H1 (cell line): ENCODE results near the gene BRD9. TPM values are rescaled to one million over a fixed set of nuclear protein-coding genes. Genes with fewer than 3 reads are reported as not detected.

ENCODE experiments used
- CTCF ChIA-PET: fragments of 300-600 bp; sonication (Branson Sonifier 250); formaldehyde crosslinking; loops from one replicate; lab custom pipeline; 2021; ENCODE audit not compliant: partially characterized antibody; lab: Charles Lee
- POLR2A ChIA-PET: fragments of 300-600 bp; sonication (Branson Sonifier 250); formaldehyde crosslinking; loops from one replicate; lab custom pipeline; 2021; ENCODE audit warnings: inconsistent platforms; ENCODE audit not compliant: partially characterized antibody; lab: Charles Lee
- DNase-seq, 2 experiments: peaks; one replicate each; pipeline versions ENCODE4 v3.0.0 to v3.0.0-alpha.2; 2010 to 2022; ENCODE audit warnings: low spot score in 2 of 2, low read depth in 1 of 2, mixed read lengths in 1 of 2
- FAIRE-seq: peaks from 2 replicates; lab custom pipeline; 2011; peaks lifted over from hg19 to GRCh38; lab: Jason Lieb, UNC
- H2AFZ ChIP-seq: 2 replicates; pipeline ENCODE4 v1.8.1; 2012; ENCODE audit warnings: low read length, inconsistent platforms
- H2AK5ac ChIP-seq: 2 replicates; pipeline ENCODE4 v1.6.1; 2013; ENCODE audit warnings: low read depth, low read length
- H2BK120ac ChIP-seq: replicated peaks from 2 replicates; pipeline ENCODE3; 2013; ENCODE audit warnings: low read depth, low read length, inconsistent platforms
- H2BK12ac ChIP-seq: 2 replicates; pipeline ENCODE4 v1.6.1; 2013; ENCODE audit warnings: low read depth, low read length
- H2BK15ac ChIP-seq: 2 replicates; pipeline ENCODE4 v1.6.1; 2013; ENCODE audit warnings: low read length
- H2BK20ac ChIP-seq: 2 replicates; pipeline ENCODE4 v1.6.1; 2013; ENCODE audit warnings: low read length
- H2BK5ac ChIP-seq: 2 replicates; pipeline ENCODE4 v1.6.1; 2013; ENCODE audit warnings: low read depth, low read length
- H3K14ac ChIP-seq: 2 replicates; pipeline ENCODE4 v1.6.1; 2013; ENCODE audit warnings: inconsistent platforms; ENCODE audit not compliant: insufficient read length
- H3K18ac ChIP-seq: 2 replicates; pipeline ENCODE4 v1.6.1; 2013; ENCODE audit warnings: low read length; ENCODE audit errors: extremely low read depth
- H3K23ac ChIP-seq: 2 replicates; pipeline ENCODE4 v1.6.1; 2013; ENCODE audit warnings: inconsistent platforms; ENCODE audit not compliant: insufficient read length
- H3K23me2 ChIP-seq: 2 replicates; pipeline ENCODE4 v1.6.1; 2013; ENCODE audit warnings: low read depth, low read length
- H3K27ac ChIP-seq: 2 replicates; pipeline ENCODE4 v1.6.1; 2011; ENCODE audit warnings: low read depth, low read length, inconsistent platforms
- H3K27me3 ChIP-seq, 4 experiments: replicated peaks in 1 of 4; 1 replicate in 1 of 4; 2 replicates in 3 of 4; pipeline versions ENCODE4 v1.6.1 to v1.8.1; 2011 to 2013; ENCODE audit warnings: low read length in 3 of 4, mild to moderate bottlenecking in 3 of 4, inconsistent platforms in 2 of 4, mixed read lengths in 2 of 4, moderate library complexity in 1 of 4; ENCODE audit not compliant: control insufficient read depth in 3 of 4, insufficient read depth in 3 of 4; ENCODE audit errors: extremely low read depth in 1 of 4
- H3K36me3 ChIP-seq, 4 experiments: 2 replicates each; pipeline versions ENCODE4 v1.6.1 to v1.8.1; 2011 to 2013; ENCODE audit warnings: mild to moderate bottlenecking in 4 of 4, low read length in 3 of 4, moderate library complexity in 2 of 4, control low read depth in 1 of 4, inconsistent platforms in 1 of 4; ENCODE audit not compliant: insufficient read depth in 4 of 4, control insufficient read depth in 2 of 4
- H3K4ac ChIP-seq: replicated peaks from 2 replicates; pipeline ENCODE3; 2013; ENCODE audit warnings: low read length, low read depth, mixed read lengths, inconsistent platforms; ENCODE audit not compliant: insufficient read length
- H3K4me1 ChIP-seq, 4 experiments: replicated peaks in 1 of 4; 1 replicate in 1 of 4; 2 replicates in 3 of 4; pipeline versions ENCODE4 v1.6.1 to v1.8.1; 2011 to 2013; ENCODE audit warnings: low read length in 3 of 4, inconsistent platforms in 2 of 4, mixed read lengths in 1 of 4; ENCODE audit not compliant: insufficient read depth in 4 of 4, control insufficient read depth in 3 of 4
- H3K4me2 ChIP-seq, 2 experiments: 2 replicates each; pipeline versions ENCODE4 v1.6.1 to v1.8.1; 2011 to 2013; ENCODE audit warnings: low read depth in 2 of 2, low read length in 2 of 2, control low read depth in 1 of 2, inconsistent platforms in 1 of 2, mild to moderate bottlenecking in 1 of 2; ENCODE audit not compliant: insufficient read depth in 1 of 2
- H3K4me3 ChIP-seq, 4 experiments: fragments of 200-600, 300-600 bp in 1 of 4; sonication (generic), shearing (Covaris generic), sonication (Bioruptor Twin) in 1 of 4; 2 replicates each; pipeline versions ENCODE4 v1.5.1 to v1.8.1; 2011 to 2016; ENCODE audit warnings: low read length in 4 of 4, low read depth in 3 of 4, control low read depth in 2 of 4, inconsistent platforms in 2 of 4, mild to moderate bottlenecking in 2 of 4, mixed read lengths in 1 of 4, moderate library complexity in 1 of 4; ENCODE audit not compliant: insufficient read depth in 2 of 4; ENCODE audit errors: extremely low read depth in 1 of 4
- H3K56ac ChIP-seq: replicated peaks from 2 replicates; pipeline ENCODE3; 2013; ENCODE audit warnings: low read depth, mild to moderate bottlenecking, mixed read lengths, low read length, inconsistent platforms; ENCODE audit not compliant: insufficient read length
- H3K79me1 ChIP-seq: 2 replicates; pipeline ENCODE4 v1.6.1; 2013; ENCODE audit warnings: low read depth, low read length, control low read depth
- H3K79me2 ChIP-seq, 2 experiments: 2 replicates each; pipeline versions ENCODE4 v1.6.1 to v1.8.1; 2012 to 2013; ENCODE audit warnings: low read length in 2 of 2, mild to moderate bottlenecking in 2 of 2, inconsistent platforms in 1 of 2; ENCODE audit not compliant: insufficient read depth in 2 of 2, control insufficient read depth in 1 of 2
- H3K9ac ChIP-seq, 4 experiments: replicated peaks in 1 of 4; 1 replicate in 1 of 4; 2 replicates in 3 of 4; pipeline versions ENCODE4 v1.6.1 to v1.8.1; 2011 to 2013; ENCODE audit warnings: low read depth in 3 of 4, low read length in 3 of 4, control low read depth in 2 of 4, mild to moderate bottlenecking in 2 of 4, moderate library complexity in 2 of 4, inconsistent platforms in 1 of 4; ENCODE audit errors: extremely low read depth in 1 of 4
- H3K9me3 ChIP-seq, 2 experiments: 2 replicates each; pipeline versions ENCODE4 v1.6.1 to v1.8.1; 2012 to 2013; ENCODE audit warnings: mild to moderate bottlenecking in 2 of 2, moderate library complexity in 2 of 2, control low read depth in 1 of 2, inconsistent platforms in 1 of 2, low read depth in 1 of 2, low read length in 1 of 2, mixed read lengths in 1 of 2; ENCODE audit not compliant: insufficient read depth in 2 of 2
- H4K20me1 ChIP-seq, 2 experiments: replicated peaks in 1 of 2; 2 replicates each; pipeline versions ENCODE3 to v1.8.1; 2011 to 2013; ENCODE audit warnings: inconsistent platforms in 2 of 2, low read length in 2 of 2, mild to moderate bottlenecking in 1 of 2; ENCODE audit not compliant: insufficient read depth in 2 of 2, control insufficient read depth in 1 of 2
- H4K5ac ChIP-seq: 2 replicates; pipeline ENCODE4 v1.6.1; 2013; ENCODE audit warnings: low read length, low read depth, mixed read lengths, inconsistent platforms; ENCODE audit not compliant: insufficient read length
- H4K8ac ChIP-seq: 2 replicates; pipeline ENCODE4 v1.8.0; 2013; ENCODE audit warnings: mild to moderate bottlenecking, moderate library complexity, low read length, inconsistent platforms; ENCODE audit not compliant: insufficient read depth; ENCODE audit errors: extremely low read depth
- H4K91ac ChIP-seq: replicated peaks from 2 replicates; pipeline ENCODE3; 2013; ENCODE audit warnings: low read length, mixed read lengths, inconsistent platforms; ENCODE audit not compliant: insufficient read length
- ASH2L ChIP-seq: fragments of 200-600, 300-600 bp; sonication (generic); IDR thresholded peaks from one replicate; pipeline ENCODE4 v1.7.1; 2017; ENCODE audit warnings: low read length
- GTF2F1 ChIP-seq: IDR thresholded peaks from 2 replicates; pipeline ENCODE4 v1.6.1; 2012; ENCODE audit warnings: low read depth, low read length, improper control_type of control experiment, borderline replicate concordance
- KDM4A ChIP-seq: IDR thresholded peaks from one replicate; pipeline ENCODE4 v1.7.1; 2012; ENCODE audit warnings: low read depth, mild to moderate bottlenecking, moderate library complexity, low read length, inconsistent platforms; ENCODE audit not compliant: severe bottlenecking
- SAP30 ChIP-seq: fragments of 300-600 bp; sonication (generic); IDR thresholded peaks from 2 replicates; pipeline ENCODE4 v1.7.1; 2012; ENCODE audit warnings: low read length, moderate library complexity, mild to moderate bottlenecking, inconsistent platforms; ENCODE audit not compliant: insufficient read depth, insufficient replicate concordance
- SIN3A ChIP-seq, 2 experiments: IDR thresholded peaks in 1 of 2; conservative IDR thresholded peaks in 1 of 2; 2 replicates each; pipeline ENCODE4 v1.6.1; 2011 to 2012; ENCODE audit warnings: low read length in 2 of 2, improper control_type of control experiment in 1 of 2, low read depth in 1 of 2, mild to moderate bottlenecking in 1 of 2
- WGBS, 2 experiments: shearing (Covaris generic) in 1 of 2; methylation state at CpG; one replicate each; pipeline versions ENCODE4 v1.1.6 to v1.1.7; 2013 to 2015; ENCODE audit warnings: low lambda C conversion rate in 2 of 2, mixed read lengths in 2 of 2, inconsistent platforms in 1 of 2, low coverage in 1 of 2, missing lambda C conversion rate in 1 of 2; ENCODE audit not compliant: insufficient replicate concordance in 2 of 2, insufficient coverage in 1 of 2, insufficient read length in 1 of 2; ENCODE audit errors: extremely low coverage in 1 of 2, missing lambda C conversion rate in 1 of 2; 5-methylcytosine and 5-hydroxymethylcytosine counted together
- polyA plus RNA-seq, 7 experiments: library from polyadenylated mRNA; depleted of rRNA in 3 of 7; stranded (reverse) in 5 of 7; unstranded in 2 of 7; fragments of >200 nt in 5 of 7; fragments of 200-250 nt in 2 of 7; gene quantifications; 1 replicate in 5 of 7; 2 replicates in 1 of 7; 4 replicates in 1 of 7; pipeline versions ENCODE4 v1.2.1 to v1.2.3, GENCODE V29; 2011 to 2013; ENCODE audit warnings: missing spikeins in 2 of 7, mixed read lengths in 2 of 7
- total RNA-seq: library from RNA; stranded (reverse); fragmentation: NEBNext Ultra II Directional; extraction: Animal tissue kit (Norgen Biotek cat#: 25700); gene quantifications from 2 replicates; pipeline ENCODE4 v1.2.1, GENCODE V29; 2021

The BRD9 gene
- total and polyA plus RNA-seq, 2 of the 8 experiments (the other 6 are each of a cell fraction or from before 2014, with no cell fraction given): 9.3 to 49.4 TPM

GRCh38 chr5:891837-892393 lies 686 bp downstream of the BRD9 start:
- CTCF ChIA-PET: interaction anchor here (0.6 to 6.9 kb wide), 5 partner anchors 10 to 222 kb away, joined by 3 to 38 read pairs (median 3); no protein-coding TSS in a partner anchor
- 27% methylated on average over 21 of the region's 25 CpGs; no CpG with 5 or more reads in 1 of the 2 experiments for WGBS, 2 experiments
- POLR2A ChIA-PET: interaction anchor here (1.0 to 8.8 kb wide), 9 partner anchors 8 to 162 kb away, joined by 3 to 46 read pairs (median 4); no protein-coding TSS in a partner anchor
- Histone ChIP-seq H2BK5ac (peak overlapping the region; percentile 75; the same call in 1 of the 2 replicates), H3K4me1 (peaks cover 0 to 13% (median 7%) of the 10 kb centered on the region in 4 experiments; a peak in 6 of 7 replicates), H3K27ac (peak overlapping the region; percentile 92), H2AFZ (no peak overlapping the region), H3K56ac (peak overlapping the region; percentile 43), H2AK5ac (peak overlapping the region; percentile 94; the same call in 1 of the 2 replicates), H3K79me2 (peaks cover 14 to 73% of the 10 kb centered on the region in 2 experiments), H3K36me3 (peaks cover 25 to 64% (median 53%) of the 10 kb centered on the region in 4 experiments), H4K8ac (peak overlapping the region; percentile 90), H3K27me3 (no peaks in the 10 kb centered on the region), H4K5ac (peak overlapping the region; percentile 77), H3K23me2 (peaks cover 11% of the 10 kb centered on the region), H3K4me3 (peak overlapping the region; percentile 86 to 95 (median 90)), H4K91ac (peak overlapping the region; percentile 81), H2BK120ac (no peak overlapping the region), H3K23ac (no peak overlapping the region), H2BK12ac (0 out of 2 replicates have a peak overlapping the region, but pooled peaks have one; percentile 30), H3K4me2 (peak overlapping the region; percentile 94 to 100), H3K14ac (no peak overlapping the region), H3K9ac (peak overlapping the region; percentile 75 to 88 (median 86)), H3K79me1 (peaks cover 16% of the 10 kb centered on the region), H3K18ac (peak overlapping the region; percentile 41; the same call in 1 of the 2 replicates), H2BK15ac (no peak overlapping the region), H3K4ac (peak overlapping the region; percentile 60), H2BK20ac (no peak overlapping the region), H3K9me3 (no peaks in the 10 kb centered on the region), H4K20me1 (peaks cover 8 to 10% of the 10 kb centered on the region in 2 experiments)
- DNase-seq (no peak), FAIRE-seq (no peak)
- TF ChIP-seq ASH2L (no peak), KDM4A (no peak), SIN3A (conservative IDR thresholded peaks at IDR 0.05 in 1 of 2, IDR thresholded peaks at IDR 0.05 in 1 of 2; ENCODE audit: low read depth in 1 of 2, low read length in 2 of 2) (0 out of 4 replicates have a peak, but pooled peaks of 1 of the 2 experiments have one; percentile 2), SAP30 (peak; percentile 65), GTF2F1 (no peak)
